Fibroblast of mammary gland (primary cell): ENCODE measurements around the gene FOXB1.

Source experiments
- DNase-seq: peaks from one replicate; pipeline ENCODE4 v3.0.0-alpha.2; 2010; ENCODE audit warnings: low read depth
- H3K4me3 ChIP-seq: 2 replicates; pipeline ENCODE4 v1.5.1; 2011; ENCODE audit warnings: low read depth, mild to moderate bottlenecking, low read length, moderate library complexity; ENCODE audit not compliant: control insufficient read depth
- TF ChIP-seq, protein P1 (sequence below): conservative IDR thresholded peaks from 2 replicates; pipeline ENCODE4 v1.5.1; 2011; ENCODE audit warnings: low read depth, low read length, inconsistent platforms; ENCODE audit not compliant: control insufficient read depth, insufficient read depth

The FOXB1 gene

DNA sequence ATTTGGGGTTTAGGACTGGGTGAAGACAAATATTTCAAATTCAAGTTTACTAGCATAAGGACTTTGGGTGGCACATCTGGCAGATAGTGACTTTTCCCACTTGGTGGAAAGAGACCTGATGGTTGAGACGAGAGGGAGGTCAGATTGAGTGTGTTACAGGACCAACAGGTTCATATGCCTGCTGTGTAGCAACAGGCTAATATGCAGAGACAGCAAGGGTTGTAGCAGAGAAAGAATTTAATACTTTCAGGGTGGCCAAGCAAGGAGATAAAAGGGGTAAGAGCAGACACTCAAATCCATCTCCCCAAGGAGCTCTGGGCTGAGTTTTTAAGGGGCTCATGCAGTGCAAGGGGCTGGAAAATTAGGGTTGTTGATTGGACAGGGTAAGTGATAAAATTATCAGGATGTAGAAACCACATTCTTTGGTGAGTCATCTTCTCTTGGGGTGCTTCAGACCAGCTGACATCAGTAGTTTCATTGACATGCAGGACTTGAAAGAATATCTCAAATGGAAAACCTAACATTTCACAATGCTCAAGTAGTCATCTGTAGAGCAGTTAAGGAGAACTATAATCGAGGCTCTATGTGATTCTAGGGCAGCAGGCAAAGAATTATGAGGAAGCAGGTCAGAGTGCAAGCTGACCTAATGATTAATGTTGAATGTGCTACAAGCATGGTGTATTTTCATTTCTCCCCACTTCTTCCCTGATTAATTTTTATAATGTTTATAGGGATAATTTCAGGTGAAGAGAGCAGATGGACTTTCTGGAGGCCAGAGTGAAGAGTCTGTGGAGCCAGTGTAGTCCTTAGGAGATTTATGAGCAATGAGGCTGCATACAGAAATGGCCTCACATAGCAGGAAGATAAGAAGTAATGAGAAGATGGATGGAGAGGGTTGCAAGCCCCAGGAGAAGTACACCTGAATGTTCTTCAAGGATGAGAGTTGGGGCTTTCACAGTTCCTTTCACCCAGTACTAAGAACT lies 13.7 kb downstream of the FOXB1 start:
- TF ChIP-seq, protein P1, sequence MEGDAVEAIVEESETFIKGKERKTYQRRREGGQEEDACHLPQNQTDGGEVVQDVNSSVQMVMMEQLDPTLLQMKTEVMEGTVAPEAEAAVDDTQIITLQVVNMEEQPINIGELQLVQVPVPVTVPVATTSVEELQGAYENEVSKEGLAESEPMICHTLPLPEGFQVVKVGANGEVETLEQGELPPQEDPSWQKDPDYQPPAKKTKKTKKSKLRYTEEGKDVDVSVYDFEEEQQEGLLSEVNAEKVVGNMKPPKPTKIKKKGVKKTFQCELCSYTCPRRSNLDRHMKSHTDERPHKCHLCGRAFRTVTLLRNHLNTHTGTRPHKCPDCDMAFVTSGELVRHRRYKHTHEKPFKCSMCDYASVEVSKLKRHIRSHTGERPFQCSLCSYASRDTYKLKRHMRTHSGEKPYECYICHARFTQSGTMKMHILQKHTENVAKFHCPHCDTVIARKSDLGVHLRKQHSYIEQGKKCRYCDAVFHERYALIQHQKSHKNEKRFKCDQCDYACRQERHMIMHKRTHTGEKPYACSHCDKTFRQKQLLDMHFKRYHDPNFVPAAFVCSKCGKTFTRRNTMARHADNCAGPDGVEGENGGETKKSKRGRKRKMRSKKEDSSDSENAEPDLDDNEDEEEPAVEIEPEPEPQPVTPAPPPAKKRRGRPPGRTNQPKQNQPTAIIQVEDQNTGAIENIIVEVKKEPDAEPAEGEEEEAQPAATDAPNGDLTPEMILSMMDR: no peak
- no peak overlapping the region for H3K4me3 ChIP-seq
- DNase-seq: peak; percentile 45

DNA sequence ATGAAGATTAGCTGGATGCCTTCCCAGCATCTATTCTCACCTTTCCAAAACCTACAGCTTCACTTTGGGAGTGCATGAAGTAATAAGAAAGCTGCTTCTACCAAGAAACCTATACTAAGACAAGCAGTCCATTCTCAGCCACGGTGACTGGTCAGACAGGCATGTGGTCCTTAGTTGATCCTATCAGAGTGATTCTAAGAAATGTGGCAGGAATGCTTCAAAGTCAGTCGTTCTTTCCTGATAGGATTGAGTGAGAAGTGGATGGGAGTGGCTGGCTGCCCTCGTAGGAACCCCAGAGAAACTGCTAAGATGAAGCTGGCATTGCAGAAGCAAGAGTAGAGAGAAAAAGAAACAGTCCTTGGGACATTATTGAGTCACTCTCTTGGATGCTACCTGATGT lies 16.6 kb downstream of the FOXB1 start:
- no peak for DNase-seq

DNA sequence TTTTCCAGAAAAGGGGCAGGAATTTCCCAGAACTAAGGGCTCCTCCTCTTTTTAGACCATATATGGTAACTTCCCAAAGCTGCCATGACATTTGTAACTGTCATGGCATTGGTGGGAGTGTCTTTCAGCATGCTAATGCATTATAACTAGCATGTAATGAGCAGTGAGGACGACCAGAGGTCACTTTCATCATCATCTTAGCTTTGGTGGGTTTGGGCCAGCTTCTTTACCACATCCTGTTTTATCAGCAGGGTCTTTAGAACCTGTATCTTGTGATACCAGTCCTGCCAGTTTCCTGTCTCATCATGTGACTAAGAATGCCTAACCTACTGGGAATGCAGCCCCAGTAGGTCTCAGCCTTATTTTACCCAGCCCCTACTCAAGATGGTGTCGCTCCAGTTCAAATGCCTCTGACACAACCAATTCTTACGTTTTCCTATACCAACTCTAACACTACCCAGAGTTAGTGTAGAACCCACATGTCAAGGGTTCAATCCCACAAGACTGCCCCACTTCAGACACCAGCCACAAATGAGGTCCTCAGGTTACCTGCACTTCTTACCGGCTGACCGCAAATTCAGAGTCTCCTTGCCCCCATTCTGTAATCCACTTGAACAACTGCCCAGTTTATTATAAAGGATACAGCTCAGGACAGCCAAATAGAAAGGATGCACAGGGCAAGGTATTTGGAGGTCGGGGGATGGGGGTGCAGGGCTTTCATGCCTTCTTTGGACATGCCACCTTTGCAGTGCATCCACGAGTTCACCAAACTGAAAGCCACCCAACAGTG lies 17.7 kb downstream of the FOXB1 start:
- no peak for DNase-seq
- TF ChIP-seq, protein P1: no peak
- H3K4me3 ChIP-seq: no peak overlapping the region

More for the DNA sequence above, 16.6 kb downstream of the FOXB1 start:
- H3K4me3 ChIP-seq: no peak overlapping the region
- TF ChIP-seq, protein P1: no peak

DNA sequence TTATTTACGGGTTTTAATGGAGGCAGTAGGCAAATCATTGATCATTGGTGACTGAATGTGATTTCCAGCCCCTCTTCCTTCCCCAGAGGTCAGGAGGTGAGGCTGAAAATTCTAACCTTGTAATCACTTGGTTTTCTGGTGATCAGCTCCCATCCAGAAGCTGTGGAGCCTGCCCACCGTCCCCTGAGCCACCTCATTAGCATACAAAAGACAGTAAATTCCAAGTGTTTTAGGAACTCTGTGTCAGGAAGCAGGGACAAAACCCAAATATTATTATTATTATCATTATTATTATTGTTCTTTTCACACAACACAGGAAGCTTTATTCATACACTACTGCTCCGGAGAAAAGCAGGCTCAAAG lies 18.2 kb downstream of the FOXB1 start:
- TF ChIP-seq, protein P1: no peak
- no peak overlapping the region for H3K4me3 ChIP-seq
- DNase-seq: no peak

DNA sequence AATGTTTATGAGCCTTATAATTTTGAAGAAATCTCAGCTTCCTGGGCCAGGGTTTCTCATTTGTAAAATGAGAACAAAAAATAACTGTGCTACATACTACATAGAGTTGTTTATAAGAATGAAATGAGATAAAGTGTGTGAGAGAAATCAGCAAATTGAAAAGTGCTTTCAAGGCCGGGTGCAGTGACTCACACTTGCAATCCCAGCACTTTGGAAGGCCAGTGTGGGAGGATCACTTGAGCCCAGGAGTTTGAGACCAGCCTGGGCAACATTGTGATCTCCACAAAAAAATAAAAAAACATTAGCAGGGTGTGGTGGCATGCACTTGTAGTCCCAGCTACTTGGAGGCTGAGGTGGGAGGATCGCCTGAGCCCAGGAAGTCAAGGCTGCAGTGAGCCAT lies 22.4 kb downstream of the FOXB1 start:
- no peak overlapping the region for H3K4me3 ChIP-seq
- TF ChIP-seq, protein P1: no peak
- no peak for DNase-seq

DNA sequence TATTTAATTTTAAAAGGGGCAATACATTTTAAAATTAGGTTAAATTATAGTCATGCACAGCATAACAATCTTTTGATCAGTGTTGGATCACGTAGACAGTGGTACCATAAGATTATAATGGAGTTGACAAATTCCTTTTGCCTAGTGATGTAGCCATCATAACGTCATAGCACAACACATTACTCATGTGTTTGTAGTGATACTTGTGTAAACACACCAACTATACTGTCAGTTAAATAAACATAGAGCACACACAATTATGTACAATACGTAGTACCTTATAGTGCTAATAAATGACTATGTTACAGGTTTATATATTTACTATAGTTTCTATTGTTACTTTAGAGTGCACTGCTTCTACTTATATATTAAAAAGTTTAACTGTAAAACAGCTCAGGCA lies 31.2 kb downstream of the FOXB1 start:
- TF ChIP-seq, protein P1: no peak
- DNase-seq: no peak
- no peak overlapping the region for H3K4me3 ChIP-seq
